ENCODE results near the gene NPHP1.
"Not testable (repeated sequence)": the region's sequence is repeated elsewhere in the genome, so short reads cannot be mapped to it uniquely, and the experiment has no call there.

DNA sequence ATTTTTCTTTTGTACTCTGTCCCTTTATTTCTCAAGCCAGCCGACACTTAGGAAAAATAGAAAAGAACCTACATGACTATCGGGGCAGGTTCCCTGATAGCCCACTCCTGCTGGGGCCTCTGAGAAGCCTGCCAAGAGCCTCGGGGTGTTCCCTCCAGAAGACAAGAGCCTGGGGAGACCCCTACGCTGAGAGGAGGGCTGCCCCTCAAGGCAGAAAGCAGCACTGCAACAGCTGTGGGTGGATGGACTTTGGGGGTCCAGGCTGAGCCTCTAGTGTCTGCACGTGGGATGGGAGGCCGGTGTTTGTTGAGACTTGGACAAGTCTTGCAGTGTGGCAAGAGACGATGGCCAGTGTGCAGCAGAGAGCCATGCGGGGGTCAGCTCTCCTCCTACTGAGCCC lies 121.7 kb downstream of the NPHP1 start:
- TF ChIP-seq, protein P1, sequence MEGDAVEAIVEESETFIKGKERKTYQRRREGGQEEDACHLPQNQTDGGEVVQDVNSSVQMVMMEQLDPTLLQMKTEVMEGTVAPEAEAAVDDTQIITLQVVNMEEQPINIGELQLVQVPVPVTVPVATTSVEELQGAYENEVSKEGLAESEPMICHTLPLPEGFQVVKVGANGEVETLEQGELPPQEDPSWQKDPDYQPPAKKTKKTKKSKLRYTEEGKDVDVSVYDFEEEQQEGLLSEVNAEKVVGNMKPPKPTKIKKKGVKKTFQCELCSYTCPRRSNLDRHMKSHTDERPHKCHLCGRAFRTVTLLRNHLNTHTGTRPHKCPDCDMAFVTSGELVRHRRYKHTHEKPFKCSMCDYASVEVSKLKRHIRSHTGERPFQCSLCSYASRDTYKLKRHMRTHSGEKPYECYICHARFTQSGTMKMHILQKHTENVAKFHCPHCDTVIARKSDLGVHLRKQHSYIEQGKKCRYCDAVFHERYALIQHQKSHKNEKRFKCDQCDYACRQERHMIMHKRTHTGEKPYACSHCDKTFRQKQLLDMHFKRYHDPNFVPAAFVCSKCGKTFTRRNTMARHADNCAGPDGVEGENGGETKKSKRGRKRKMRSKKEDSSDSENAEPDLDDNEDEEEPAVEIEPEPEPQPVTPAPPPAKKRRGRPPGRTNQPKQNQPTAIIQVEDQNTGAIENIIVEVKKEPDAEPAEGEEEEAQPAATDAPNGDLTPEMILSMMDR (IDR thresholded peaks at IDR 0.05; ENCODE audit: extremely low read depth in 1 of 2, insufficient read depth in 1 of 2, low read depth in 1 of 2, low read length in 2 of 2): not testable (repeated sequence)
- TF ChIP-seq POLR2A (IDR thresholded peaks at IDR 0.05; ENCODE audit: low read depth, low read length); JUN (IDR thresholded peaks at IDR 0.05; ENCODE audit: borderline replicate concordance, insufficient read depth, insufficient read length, low read depth): not testable (repeated sequence)
